ENCODE results near the gene COL25A1. TPM values are rescaled to one million over a fixed set of nuclear protein-coding genes. Genes with fewer than 3 reads are reported as not detected.

The COL25A1 gene
- total and polyA plus RNA-seq, 2 donors (not counting 3 experiments of a cell fraction or from before 2014, with no cell fraction given) = 0.21 to 3.5 TPM

DNA sequence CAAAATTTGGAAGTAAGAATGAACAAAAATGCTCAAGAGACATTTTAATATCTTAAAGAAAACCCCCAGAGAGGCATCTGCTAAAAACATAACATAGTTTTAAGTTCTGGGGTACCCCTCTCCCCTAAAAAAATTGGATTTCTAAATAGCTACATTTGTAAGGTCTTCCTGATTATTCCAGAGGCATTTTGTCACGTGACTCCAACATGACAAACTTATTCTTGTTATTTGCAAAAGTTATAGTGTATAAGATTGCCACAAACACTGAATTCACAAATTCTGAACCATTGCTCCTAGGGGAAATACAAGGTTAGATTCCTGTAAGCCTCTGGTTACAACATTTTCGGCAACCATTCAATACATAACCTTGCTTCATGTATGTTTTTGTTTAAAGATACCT lies 73.4 kb downstream of the COL25A1 start:
- intact Hi-C loops (cut with micrococcal nuclease) (no loop called here), dilution Hi-C loops (cut with MboI; ENCODE audit: extremely low pct_ligation_motif_present, low sequenced_read_pairs) (no loop called here)
- H3K9me3 ChIP-seq (replicated peaks; ENCODE audit: control insufficient read depth, insufficient read depth, low read length) = no peaks in the 10 kb centered on the region
- FAIRE-seq (no peak), DNase-seq (ENCODE audit: low read depth, low spot score) (no peak)
- H3K27ac ChIP-seq (ENCODE audit: insufficient read depth, low read depth, low read length) = no peak overlapping the region
- ChIA-PET POLR2A (no interaction called here), CTCF (no interaction called here)
- no peak overlapping the region for H3K4me2 ChIP-seq (ENCODE audit: insufficient read depth, low read length)
- no peaks in the 10 kb centered on the region for H3K9me1 ChIP-seq (replicated peaks; ENCODE audit: control insufficient read depth, extremely low read depth, insufficient read depth, low read length)
- no TSS peak for BruUV-seq (replicated peaks)
- H3K9ac ChIP-seq (replicated peaks; ENCODE audit: extremely low read depth, insufficient read depth, low read length) = no peak overlapping the region
- H3K4me3 ChIP-seq (replicated peaks in 1 of 3; ENCODE audit: insufficient read depth in 1 of 3, low read depth in 1 of 3, low read length in 3 of 3) = no peak overlapping the region
- H2AFZ ChIP-seq (ENCODE audit: low read depth, low read length) = no peak overlapping the region
- no peaks in the 10 kb centered on the region for H3K36me3 ChIP-seq (ENCODE audit: control insufficient read depth in 2 of 2, extremely low read depth in 1 of 2, insufficient read depth in 2 of 2, low read length in 2 of 2)
- no peaks in the 10 kb centered on the region for H4K20me1 ChIP-seq (replicated peaks; ENCODE audit: control insufficient read depth, extremely low read depth, insufficient read depth, low read length)
- TF ChIP-seq JUN (IDR thresholded peaks at IDR 0.05; ENCODE audit: borderline replicate concordance, insufficient read depth, insufficient read length, low read depth) = no peak
- TF ChIP-seq MYC (IDR thresholded peaks at IDR 0.05; ENCODE audit: low read depth, low read length) = no peak
- no peak for TF ChIP-seq FOS (IDR thresholded peaks at IDR 0.05; ENCODE audit: borderline replicate concordance, insufficient read depth, low read length)
- TF ChIP-seq, protein P1, sequence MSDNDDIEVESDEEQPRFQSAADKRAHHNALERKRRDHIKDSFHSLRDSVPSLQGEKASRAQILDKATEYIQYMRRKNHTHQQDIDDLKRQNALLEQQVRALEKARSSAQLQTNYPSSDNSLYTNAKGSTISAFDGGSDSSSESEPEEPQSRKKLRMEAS (IDR thresholded peaks at IDR 0.05; ENCODE audit: insufficient read depth, insufficient read length) = no peak
- no peak for TF ChIP-seq POLR2A (IDR thresholded peaks at IDR 0.05; ENCODE audit: low read depth, low read length)
- no peak for TF ChIP-seq GATA2 (IDR thresholded peaks at IDR 0.05; ENCODE audit: insufficient read depth, insufficient read length, low read depth, low read length)
- TF ChIP-seq POLR2AphosphoS5 (IDR thresholded peaks at IDR 0.05; ENCODE audit: insufficient read depth, low read depth, low read length) = no peak
- no peak for TF ChIP-seq EZH2 (IDR thresholded peaks at IDR 0.05; ENCODE audit: borderline replicate concordance, low read depth, low read length, severe bottlenecking)
- TF ChIP-seq, protein P2, sequence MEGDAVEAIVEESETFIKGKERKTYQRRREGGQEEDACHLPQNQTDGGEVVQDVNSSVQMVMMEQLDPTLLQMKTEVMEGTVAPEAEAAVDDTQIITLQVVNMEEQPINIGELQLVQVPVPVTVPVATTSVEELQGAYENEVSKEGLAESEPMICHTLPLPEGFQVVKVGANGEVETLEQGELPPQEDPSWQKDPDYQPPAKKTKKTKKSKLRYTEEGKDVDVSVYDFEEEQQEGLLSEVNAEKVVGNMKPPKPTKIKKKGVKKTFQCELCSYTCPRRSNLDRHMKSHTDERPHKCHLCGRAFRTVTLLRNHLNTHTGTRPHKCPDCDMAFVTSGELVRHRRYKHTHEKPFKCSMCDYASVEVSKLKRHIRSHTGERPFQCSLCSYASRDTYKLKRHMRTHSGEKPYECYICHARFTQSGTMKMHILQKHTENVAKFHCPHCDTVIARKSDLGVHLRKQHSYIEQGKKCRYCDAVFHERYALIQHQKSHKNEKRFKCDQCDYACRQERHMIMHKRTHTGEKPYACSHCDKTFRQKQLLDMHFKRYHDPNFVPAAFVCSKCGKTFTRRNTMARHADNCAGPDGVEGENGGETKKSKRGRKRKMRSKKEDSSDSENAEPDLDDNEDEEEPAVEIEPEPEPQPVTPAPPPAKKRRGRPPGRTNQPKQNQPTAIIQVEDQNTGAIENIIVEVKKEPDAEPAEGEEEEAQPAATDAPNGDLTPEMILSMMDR (IDR thresholded peaks at IDR 0.05; ENCODE audit: extremely low read depth in 1 of 2, insufficient read depth in 1 of 2, low read depth in 1 of 2, low read length in 2 of 2) = no peak
- no peaks in the 10 kb centered on the region for H3K79me2 ChIP-seq (ENCODE audit: control insufficient read depth, insufficient read depth, low read length)
- no peaks in the 10 kb centered on the region for H3K27me3 ChIP-seq (ENCODE audit: control insufficient read depth in 2 of 2, insufficient read depth in 2 of 2, low read length in 2 of 2)
- no peaks in the 10 kb centered on the region for H3K4me1 ChIP-seq (ENCODE audit: control insufficient read depth, extremely low read depth, insufficient read depth, low read length)
